ENCODE data around the gene HORMAD1. TPM values are rescaled to one million over a fixed set of nuclear protein-coding genes. Genes with fewer than 3 reads are reported as not detected.

HORMAD1 gene
- total and polyA plus RNA-seq, 2 of the 8 experiments (the other 6 are each of a cell fraction or from before 2014, with no cell fraction given): not detected

GRCh38 chr1:150760013-150760412 is 39.3 kb upstream of the HORMAD1 start:
- H2BK20ac ChIP-seq (ENCODE audit: low read length): no peak overlapping the region
- ChIA-PET CTCF (ENCODE audit: partially characterized antibody) (no interaction called here), POLR2A (ENCODE audit: partially characterized antibody) (interaction anchor here (1.1 kb wide), 1 partner anchor 111 kb away, joined by 3 read pairs; no protein-coding TSS in a partner anchor)
- H3K27ac ChIP-seq (ENCODE audit: low read depth, low read length): no peak overlapping the region
- no peak overlapping the region for H2BK12ac ChIP-seq (ENCODE audit: low read depth, low read length)
- H2AFZ ChIP-seq (ENCODE audit: low read length): no peak overlapping the region
- H3K56ac ChIP-seq (replicated peaks; ENCODE audit: insufficient read length, low read depth, low read length): no peak overlapping the region
- H2AK5ac ChIP-seq (ENCODE audit: low read depth, low read length): no peak overlapping the region
- no peak overlapping the region for H4K5ac ChIP-seq (ENCODE audit: insufficient read length, low read depth, low read length)
- H3K23me2 ChIP-seq (ENCODE audit: low read depth, low read length): no peaks in the 10 kb centered on the region; the same call in 1 of the 2 replicates
- no peak overlapping the region for H3K14ac ChIP-seq (ENCODE audit: insufficient read length)
- no peak overlapping the region for H4K91ac ChIP-seq (replicated peaks; ENCODE audit: insufficient read length, low read length)
- no peak overlapping the region for H3K4ac ChIP-seq (replicated peaks; ENCODE audit: insufficient read length, low read depth, low read length)
- H3K4me3 ChIP-seq (ENCODE audit: extremely low read depth in 1 of 4, insufficient read depth in 2 of 4, low read depth in 3 of 4, low read length in 4 of 4): no peak overlapping the region
- no peak overlapping the region for H2BK120ac ChIP-seq (replicated peaks; ENCODE audit: low read depth, low read length)
- no peak overlapping the region for H2BK15ac ChIP-seq (ENCODE audit: low read length)
- no peak overlapping the region for H2BK5ac ChIP-seq (ENCODE audit: low read depth, low read length)
- H3K36me3 ChIP-seq (ENCODE audit: control insufficient read depth in 2 of 4, insufficient read depth in 4 of 4, low read length in 3 of 4): no peaks in the 10 kb centered on the region
- no peak overlapping the region for H3K18ac ChIP-seq (ENCODE audit: extremely low read depth, low read length)
- H3K4me1 ChIP-seq (replicated peaks in 1 of 4; ENCODE audit: control insufficient read depth in 3 of 4, insufficient read depth in 4 of 4, low read length in 3 of 4): no peaks in the 10 kb centered on the region
- H3K9me3 ChIP-seq (ENCODE audit: insufficient read depth in 2 of 2, low read depth in 1 of 2, low read length in 1 of 2): peaks cover 0 to 5% of the 10 kb centered on the region in 2 experiments; a peak in 1 of 4 replicates
- H3K23ac ChIP-seq (ENCODE audit: insufficient read length): no peak overlapping the region
- DNase-seq (ENCODE audit: low read depth in 1 of 2, low spot score in 2 of 2) (no peak), FAIRE-seq (no peak)
- no peaks in the 10 kb centered on the region for H3K79me2 ChIP-seq (ENCODE audit: control insufficient read depth in 1 of 2, insufficient read depth in 2 of 2, low read length in 2 of 2)
- WGBS, 2 experiments (ENCODE audit: extremely low coverage in 1 of 2, insufficient coverage in 1 of 2, insufficient read length in 1 of 2, insufficient replicate concordance in 2 of 2, low coverage in 1 of 2, low lambda C conversion rate in 2 of 2, missing lambda C conversion rate in 1 of 2): 90% methylated on average over 3 of the region's 3 CpGs; no CpG with 5 or more reads in 1 of the 2 experiments
- no peaks in the 10 kb centered on the region for H3K79me1 ChIP-seq (ENCODE audit: low read depth, low read length)
- no peaks in the 10 kb centered on the region for H3K27me3 ChIP-seq (replicated peaks in 1 of 4; ENCODE audit: control insufficient read depth in 3 of 4, extremely low read depth in 1 of 4, insufficient read depth in 3 of 4, low read length in 3 of 4)
- H4K8ac ChIP-seq (ENCODE audit: extremely low read depth, insufficient read depth, low read length): no peak overlapping the region
- no peak overlapping the region for H3K4me2 ChIP-seq (ENCODE audit: insufficient read depth in 1 of 2, low read depth in 2 of 2, low read length in 2 of 2)
- H4K20me1 ChIP-seq (replicated peaks in 1 of 2; ENCODE audit: control insufficient read depth in 1 of 2, insufficient read depth in 2 of 2, low read length in 2 of 2): no peaks in the 10 kb centered on the region
- no peak overlapping the region for H3K9ac ChIP-seq (replicated peaks in 1 of 4; ENCODE audit: extremely low read depth in 1 of 4, low read depth in 3 of 4, low read length in 3 of 4)
- TF ChIP-seq CTBP2 (IDR thresholded peaks at IDR 0.05; ENCODE audit: borderline replicate concordance, insufficient read depth, insufficient read length, low read length) (no peak), CBX8 (IDR thresholded peaks at IDR 0.05; ENCODE audit: borderline replicate concordance, low read depth, low read length) (no peak), E2F6 (IDR thresholded peaks at IDR 0.05) (no peak), KDM5A (IDR thresholded peaks at IDR 0.05; ENCODE audit: low read length) (no peak), CREB1 (IDR thresholded peaks at IDR 0.05) (no peak)

Data from H1 (cell line).